HepG2 (cell line): ENCODE measurements around the gene OARD1. TPM values are rescaled to one million over a fixed set of nuclear protein-coding genes. Genes with fewer than 3 reads are reported as not detected.

Experiments
- ETV6 ChIP-seq: sonication (generic); formaldehyde crosslinking; conservative IDR thresholded peaks from 2 replicates; pipeline ENCODE4 v1.4.0; 2020; ENCODE audit warnings: missing genetic modification reagents
- FOXP4 ChIP-seq: sonication (generic); formaldehyde crosslinking; IDR thresholded peaks from 2 replicates; pipeline ENCODE4 v1.4.0; 2020; ENCODE audit warnings: missing genetic modification reagents
- NCOA1 ChIP-seq: sonication (generic); formaldehyde crosslinking; IDR thresholded peaks from 2 replicates; pipeline ENCODE4 v1.9.0; 2021; ENCODE audit warnings: missing genetic modification reagents
- PHB2 ChIP-seq: fragments of 450-650 bp; IDR thresholded peaks from 2 replicates; pipeline ENCODE4 v1.6.1; 2018; ENCODE audit not compliant: partially characterized antibody
- RNF219 ChIP-seq: sonication (generic); formaldehyde crosslinking; IDR thresholded peaks from 2 replicates; pipeline ENCODE4 v1.5.0; 2020; ENCODE audit warnings: mild to moderate bottlenecking, missing genetic modification reagents
- SIN3A ChIP-seq: IDR thresholded peaks from 2 replicates; pipeline ENCODE4 v1.6.1; 2011; ENCODE audit warnings: low read depth, mild to moderate bottlenecking, control low read depth, low read length, borderline replicate concordance
- SMAD3 ChIP-seq: sonication (generic); formaldehyde crosslinking; IDR thresholded peaks from 2 replicates; pipeline ENCODE4 v1.4.0; 2020; ENCODE audit warnings: missing genetic modification reagents
- ZBTB42 ChIP-seq: sonication (generic); formaldehyde crosslinking; IDR thresholded peaks from 2 replicates; pipeline ENCODE4 v1.5.0; 2020; ENCODE audit warnings: mild to moderate bottlenecking, missing genetic modification reagents
- ZFP36L2 ChIP-seq: sonication (generic); formaldehyde crosslinking; IDR thresholded peaks from 2 replicates; pipeline ENCODE4 v1.4.0; 2020; ENCODE audit warnings: missing genetic modification reagents
- ZNF251 ChIP-seq: sonication (generic); formaldehyde crosslinking; IDR thresholded peaks from 2 replicates; pipeline ENCODE4 v1.9.0; 2021; ENCODE audit warnings: mild to moderate bottlenecking, missing genetic modification reagents
- ZNF260 ChIP-seq: sonication (generic); formaldehyde crosslinking; IDR thresholded peaks from 2 replicates; pipeline ENCODE4 v1.4.0; 2020; ENCODE audit warnings: missing genetic modification reagents, low read depth, mild to moderate bottlenecking, borderline replicate concordance
- ZNF747 ChIP-seq: sonication (generic); formaldehyde crosslinking; IDR thresholded peaks from 2 replicates; pipeline ENCODE4 v1.8.1; 2023; ENCODE audit warnings: missing genetic modification reagents, mild to moderate bottlenecking, borderline replicate concordance
- ZSCAN22 ChIP-seq: sonication (generic); formaldehyde crosslinking; IDR thresholded peaks from 2 replicates; pipeline ENCODE4 v1.4.0; 2020; ENCODE audit warnings: mild to moderate bottlenecking, missing genetic modification reagents
- polyA plus RNA-seq, 8 experiments: library from polyadenylated mRNA; depleted of rRNA in 3 of 8; stranded (reverse) in 7 of 8; unstranded in 1 of 8; fragments of >200 nt; fragmentation: Illumina TruSeq in 4 of 8; extraction: Trizol in 4 of 8; gene quantifications; 2 replicates each; pipeline versions ENCODE4 v1.2.1 to v1.2.3, GENCODE V29; 2011 to 2016; ENCODE audit warnings: low read depth in 4 of 8, missing spikeins in 1 of 8, mixed read lengths in 1 of 8; ENCODE audit not compliant: insufficient read depth in 1 of 8
- total RNA-seq, 5 experiments: library from RNA; depleted of rRNA; stranded (reverse); fragments of >200 nt; fragmentation: Illumina TruSeq; extraction: Trizol; gene quantifications; 2 replicates each; pipeline ENCODE4 v1.2.3, GENCODE V29; 2016; ENCODE audit warnings: low read depth in 1 of 5
- TF ChIP-seq, protein P1 (sequence below): sonication (generic); formaldehyde crosslinking; IDR thresholded peaks from 2 replicates; pipeline ENCODE4 v1.4.0; 2020; ENCODE audit warnings: mild to moderate bottlenecking, missing genetic modification reagents
- TF ChIP-seq, protein P2 (sequence below): IDR thresholded peaks from 2 replicates; pipeline ENCODE4 v1.6.1; 2016; ENCODE audit warnings: low read depth, borderline replicate concordance
- TF ChIP-seq, protein P3 (sequence below): sonication (generic); formaldehyde crosslinking; IDR thresholded peaks from 2 replicates; pipeline ENCODE4 v1.5.1; 2020; ENCODE audit warnings: missing genetic modification reagents, mild to moderate bottlenecking, borderline replicate concordance
- TF ChIP-seq, protein P4 (sequence below): sonication (generic); formaldehyde crosslinking; IDR thresholded peaks from 2 replicates; pipeline ENCODE4 v1.4.0; 2020; ENCODE audit warnings: missing genetic modification reagents
- TF ChIP-seq, protein P5 (sequence below): sonication (generic); formaldehyde crosslinking; IDR thresholded peaks from 2 replicates; pipeline ENCODE4 v1.5.0; 2020; ENCODE audit warnings: missing genetic modification reagents

OARD1 gene
- total and polyA plus RNA-seq, 2 of the 13 experiments (the other 11 are each of a cell fraction or from before 2014, with no cell fraction given): 18.4 to 49.0 TPM

DNA sequence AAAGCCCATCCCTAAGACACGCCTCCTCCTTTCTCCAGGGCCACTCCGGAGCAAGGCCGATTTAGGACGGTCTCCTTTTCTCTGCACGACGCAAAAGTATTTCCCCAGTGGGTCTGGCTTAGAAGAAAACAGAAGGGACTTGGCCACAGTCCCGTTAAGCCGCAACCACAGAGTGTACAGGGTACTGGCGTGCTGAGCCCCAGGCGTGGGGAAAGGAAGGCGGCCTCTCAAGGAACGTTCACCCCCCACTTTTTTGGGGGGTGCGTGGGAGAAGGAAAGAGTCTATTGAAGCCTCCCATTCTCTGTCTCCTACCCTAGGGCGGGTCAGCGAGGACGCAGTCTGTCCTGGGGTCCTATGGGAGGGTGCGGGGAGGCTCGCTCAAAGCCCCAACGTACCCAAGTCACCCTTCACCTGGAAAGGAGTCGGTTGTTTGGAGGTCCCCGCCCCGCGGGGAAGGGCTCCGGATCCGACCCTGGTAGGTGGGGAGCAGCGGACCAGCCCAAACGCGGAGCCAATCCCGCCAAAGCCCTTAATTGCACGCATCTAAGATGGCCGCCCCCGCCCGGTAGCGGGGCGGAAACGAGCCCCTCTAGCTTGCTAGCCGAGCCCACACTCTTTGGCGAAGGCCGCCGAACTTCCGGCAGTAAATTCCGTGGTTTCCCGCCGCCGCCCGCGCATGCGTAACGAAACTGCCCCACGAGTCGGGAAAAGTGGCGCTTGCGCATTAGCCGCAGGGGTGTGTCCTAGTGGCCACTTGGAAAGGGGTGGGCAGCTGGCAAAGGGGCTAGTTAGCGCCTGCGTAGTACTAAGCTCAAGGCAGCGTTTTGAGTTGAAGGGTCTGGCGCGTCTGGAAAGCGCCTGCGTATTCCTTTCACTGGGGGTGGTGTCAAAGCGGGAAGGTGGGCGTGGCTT is at the start of gene OARD1 (continued):
- no peak for TF ChIP-seq RNF219 (CRISPR knock-in tag)
- peak; percentile 70; the same call in 1 of the 2 replicates for TF ChIP-seq NCOA1
- TF ChIP-seq, protein P1, sequence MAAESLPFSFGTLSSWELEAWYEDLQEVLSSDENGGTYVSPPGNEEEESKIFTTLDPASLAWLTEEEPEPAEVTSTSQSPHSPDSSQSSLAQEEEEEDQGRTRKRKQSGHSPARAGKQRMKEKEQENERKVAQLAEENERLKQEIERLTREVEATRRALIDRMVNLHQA (CRISPR knock-in tag): no peak
- TF ChIP-seq ETV6: no peak
- no peak; the same call in 1 of the 2 replicates for TF ChIP-seq SMAD3 (CRISPR knock-in tag)
- TF ChIP-seq, protein P2, sequence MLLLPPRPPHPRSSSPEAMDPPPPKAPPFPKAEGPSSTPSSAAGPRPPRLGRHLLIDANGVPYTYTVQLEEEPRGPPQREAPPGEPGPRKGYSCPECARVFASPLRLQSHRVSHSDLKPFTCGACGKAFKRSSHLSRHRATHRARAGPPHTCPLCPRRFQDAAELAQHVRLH: peak; percentile 83
- TF ChIP-seq, protein P3, sequence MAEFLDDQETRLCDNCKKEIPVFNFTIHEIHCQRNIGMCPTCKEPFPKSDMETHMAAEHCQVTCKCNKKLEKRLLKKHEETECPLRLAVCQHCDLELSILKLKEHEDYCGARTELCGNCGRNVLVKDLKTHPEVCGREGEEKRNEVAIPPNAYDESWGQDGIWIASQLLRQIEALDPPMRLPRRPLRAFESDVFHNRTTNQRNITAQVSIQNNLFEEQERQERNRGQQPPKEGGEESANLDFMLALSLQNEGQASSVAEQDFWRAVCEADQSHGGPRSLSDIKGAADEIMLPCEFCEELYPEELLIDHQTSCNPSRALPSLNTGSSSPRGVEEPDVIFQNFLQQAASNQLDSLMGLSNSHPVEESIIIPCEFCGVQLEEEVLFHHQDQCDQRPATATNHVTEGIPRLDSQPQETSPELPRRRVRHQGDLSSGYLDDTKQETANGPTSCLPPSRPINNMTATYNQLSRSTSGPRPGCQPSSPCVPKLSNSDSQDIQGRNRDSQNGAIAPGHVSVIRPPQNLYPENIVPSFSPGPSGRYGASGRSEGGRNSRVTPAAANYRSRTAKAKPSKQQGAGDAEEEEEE (CRISPR knock-in tag): peak; percentile 99
- TF ChIP-seq, protein P4, sequence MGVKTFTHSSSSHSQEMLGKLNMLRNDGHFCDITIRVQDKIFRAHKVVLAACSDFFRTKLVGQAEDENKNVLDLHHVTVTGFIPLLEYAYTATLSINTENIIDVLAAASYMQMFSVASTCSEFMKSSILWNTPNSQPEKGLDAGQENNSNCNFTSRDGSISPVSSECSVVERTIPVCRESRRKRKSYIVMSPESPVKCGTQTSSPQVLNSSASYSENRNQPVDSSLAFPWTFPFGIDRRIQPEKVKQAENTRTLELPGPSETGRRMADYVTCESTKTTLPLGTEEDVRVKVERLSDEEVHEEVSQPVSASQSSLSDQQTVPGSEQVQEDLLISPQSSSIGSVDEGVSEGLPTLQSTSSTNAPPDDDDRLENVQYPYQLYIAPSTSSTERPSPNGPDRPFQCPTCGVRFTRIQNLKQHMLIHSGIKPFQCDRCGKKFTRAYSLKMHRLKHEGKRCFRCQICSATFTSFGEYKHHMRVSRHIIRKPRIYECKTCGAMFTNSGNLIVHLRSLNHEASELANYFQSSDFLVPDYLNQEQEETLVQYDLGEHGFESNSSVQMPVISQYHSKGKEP (CRISPR knock-in tag): 0 out of 2 replicates have a peak, but pooled peaks have one; percentile 14
- TF ChIP-seq ZNF251: no peak
- TF ChIP-seq ZFP36L2: no peak
- peak; percentile 85; the same call in 1 of the 2 replicates for TF ChIP-seq SIN3A
- 0 out of 2 replicates have a peak, but pooled peaks have one; percentile 28 for TF ChIP-seq ZSCAN22 (CRISPR knock-in tag)
- TF ChIP-seq FOXP4 (CRISPR knock-in tag): peak; percentile 50
- TF ChIP-seq ZBTB42: no peak
- TF ChIP-seq, protein P5, sequence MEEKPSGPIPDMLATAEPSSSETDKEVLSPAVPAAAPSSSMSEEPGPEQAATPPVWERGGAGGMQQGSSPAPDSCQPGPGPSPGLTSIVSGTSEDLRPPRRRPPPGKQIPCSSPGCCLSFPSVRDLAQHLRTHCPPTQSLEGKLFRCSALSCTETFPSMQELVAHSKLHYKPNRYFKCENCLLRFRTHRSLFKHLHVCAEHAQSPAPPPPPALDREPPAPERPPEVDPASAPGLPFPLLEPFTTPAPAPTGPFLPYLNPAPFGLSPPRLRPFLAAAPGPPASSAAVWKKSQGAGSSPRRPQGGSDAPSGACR (CRISPR knock-in tag): peak; percentile 73; the same call in 1 of the 2 replicates
- TF ChIP-seq PHB2: no peak
- TF ChIP-seq ZNF747: peak; percentile 52; the same call in 1 of the 2 replicates
- TF ChIP-seq ZNF260: no peak
